HEK293 (cell line): ENCODE results near the gene ECSIT.

Source experiments
- CTCF ChIP-seq: fragments of 450-650 bp; formaldehyde crosslinking; IDR thresholded peaks from 2 replicates; pipeline ENCODE4 v1.5.1; 2016; ENCODE audit warnings: missing biosample characterization, missing genetic modification characterization
- ZBTB8A ChIP-seq: fragments of 450-650 bp; formaldehyde crosslinking; IDR thresholded peaks from 2 replicates; pipeline ENCODE4 v1.5.1; 2016; ENCODE audit warnings: missing biosample characterization, missing genetic modification characterization
- ZNF10 ChIP-seq: fragments of 450-650 bp; formaldehyde crosslinking; IDR thresholded peaks from 2 replicates; pipeline ENCODE4 v1.5.1; 2017; ENCODE audit warnings: missing biosample characterization, missing genetic modification characterization
- ZNF37A ChIP-seq: fragments of 450-650 bp; IDR thresholded peaks from 2 replicates; pipeline ENCODE4 v1.5.1; 2018; ENCODE audit warnings: missing biosample characterization, missing genetic modification characterization
- ZNF621 ChIP-seq: fragments of 450-650 bp; formaldehyde crosslinking; IDR thresholded peaks from 2 replicates; pipeline ENCODE4 v1.5.1; 2017; ENCODE audit warnings: missing biosample characterization, missing genetic modification characterization

GRCh38 chr19:11530432-11530831 lies 1.5 kb upstream of the ECSIT start:
- no peak for TF ChIP-seq ZBTB8A (tag by site-specific recombination)
- no peak for TF ChIP-seq ZNF37A (tag by site-specific recombination)
- no peak for TF ChIP-seq ZNF10 (tag by site-specific recombination)
- no peak for TF ChIP-seq ZNF621
- no peak for TF ChIP-seq CTCF (tag by site-specific recombination)
